Measurements from ENCODE around the gene FBXO5.

DNA sequence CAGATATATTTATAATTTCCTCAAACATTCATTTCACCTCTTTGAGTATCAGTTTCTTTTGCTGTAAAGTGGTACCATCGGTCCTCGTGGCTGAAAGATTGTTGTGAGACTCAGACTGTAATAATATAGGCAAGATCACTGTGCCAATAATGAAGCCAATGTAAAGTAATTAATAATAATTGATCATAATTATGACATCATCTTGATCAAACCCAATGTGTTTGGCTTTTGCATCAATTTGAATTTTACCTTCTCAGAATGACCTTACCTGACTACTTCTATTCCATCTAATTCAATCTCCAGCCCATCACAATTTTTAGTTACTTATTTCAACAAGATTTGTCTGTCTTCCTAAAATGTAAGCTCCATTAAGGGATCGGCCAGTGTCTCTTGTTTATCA lies 35.5 kb upstream of the FBXO5 start:
- TF ChIP-seq, protein P1, sequence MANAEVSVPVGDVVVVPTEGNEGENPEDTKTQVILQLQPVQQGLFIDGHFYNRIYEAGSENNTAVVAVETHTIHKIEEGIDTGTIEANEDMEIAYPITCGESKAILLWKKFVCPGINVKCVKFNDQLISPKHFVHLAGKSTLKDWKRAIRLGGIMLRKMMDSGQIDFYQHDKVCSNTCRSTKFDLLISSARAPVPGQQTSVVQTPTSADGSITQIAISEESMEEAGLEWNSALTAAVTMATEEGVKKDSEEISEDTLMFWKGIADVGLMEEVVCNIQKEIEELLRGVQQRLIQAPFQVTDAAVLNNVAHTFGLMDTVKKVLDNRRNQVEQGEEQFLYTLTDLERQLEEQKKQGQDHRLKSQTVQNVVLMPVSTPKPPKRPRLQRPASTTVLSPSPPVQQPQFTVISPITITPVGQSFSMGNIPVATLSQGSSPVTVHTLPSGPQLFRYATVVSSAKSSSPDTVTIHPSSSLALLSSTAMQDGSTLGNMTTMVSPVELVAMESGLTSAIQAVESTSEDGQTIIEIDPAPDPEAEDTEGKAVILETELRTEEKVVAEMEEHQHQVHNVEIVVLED (CRISPR knock-in tag; IDR thresholded peaks at IDR 0.05): no peak
- TF ChIP-seq E2F3 (CRISPR knock-in tag; IDR thresholded peaks at IDR 0.05): no peak
- TF ChIP-seq, protein P2, sequence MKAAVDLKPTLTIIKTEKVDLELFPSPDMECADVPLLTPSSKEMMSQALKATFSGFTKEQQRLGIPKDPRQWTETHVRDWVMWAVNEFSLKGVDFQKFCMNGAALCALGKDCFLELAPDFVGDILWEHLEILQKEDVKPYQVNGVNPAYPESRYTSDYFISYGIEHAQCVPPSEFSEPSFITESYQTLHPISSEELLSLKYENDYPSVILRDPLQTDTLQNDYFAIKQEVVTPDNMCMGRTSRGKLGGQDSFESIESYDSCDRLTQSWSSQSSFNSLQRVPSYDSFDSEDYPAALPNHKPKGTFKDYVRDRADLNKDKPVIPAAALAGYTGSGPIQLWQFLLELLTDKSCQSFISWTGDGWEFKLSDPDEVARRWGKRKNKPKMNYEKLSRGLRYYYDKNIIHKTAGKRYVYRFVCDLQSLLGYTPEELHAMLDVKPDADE (conservative IDR thresholded peaks at IDR 0.05; ENCODE audit: control insufficient read depth, low read depth, low read length): no peak
- TF ChIP-seq, protein P3, sequence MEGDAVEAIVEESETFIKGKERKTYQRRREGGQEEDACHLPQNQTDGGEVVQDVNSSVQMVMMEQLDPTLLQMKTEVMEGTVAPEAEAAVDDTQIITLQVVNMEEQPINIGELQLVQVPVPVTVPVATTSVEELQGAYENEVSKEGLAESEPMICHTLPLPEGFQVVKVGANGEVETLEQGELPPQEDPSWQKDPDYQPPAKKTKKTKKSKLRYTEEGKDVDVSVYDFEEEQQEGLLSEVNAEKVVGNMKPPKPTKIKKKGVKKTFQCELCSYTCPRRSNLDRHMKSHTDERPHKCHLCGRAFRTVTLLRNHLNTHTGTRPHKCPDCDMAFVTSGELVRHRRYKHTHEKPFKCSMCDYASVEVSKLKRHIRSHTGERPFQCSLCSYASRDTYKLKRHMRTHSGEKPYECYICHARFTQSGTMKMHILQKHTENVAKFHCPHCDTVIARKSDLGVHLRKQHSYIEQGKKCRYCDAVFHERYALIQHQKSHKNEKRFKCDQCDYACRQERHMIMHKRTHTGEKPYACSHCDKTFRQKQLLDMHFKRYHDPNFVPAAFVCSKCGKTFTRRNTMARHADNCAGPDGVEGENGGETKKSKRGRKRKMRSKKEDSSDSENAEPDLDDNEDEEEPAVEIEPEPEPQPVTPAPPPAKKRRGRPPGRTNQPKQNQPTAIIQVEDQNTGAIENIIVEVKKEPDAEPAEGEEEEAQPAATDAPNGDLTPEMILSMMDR (IDR thresholded peaks at IDR 0.05 in 2 of 3, conservative IDR thresholded peaks at IDR 0.05 in 1 of 3; ENCODE audit: insufficient read depth in 2 of 3, low read depth in 1 of 3, low read length in 3 of 3): no peak
